DMS 273 (cell line): ENCODE results near the gene CSMD2.

Experiments used
- DNase-seq: peaks from one replicate; lab custom pipeline; 2025; ENCODE audit not compliant: unreplicated experiment; lab: John Stamatoyannopoulos, UW

The CSMD2 gene

DNA sequence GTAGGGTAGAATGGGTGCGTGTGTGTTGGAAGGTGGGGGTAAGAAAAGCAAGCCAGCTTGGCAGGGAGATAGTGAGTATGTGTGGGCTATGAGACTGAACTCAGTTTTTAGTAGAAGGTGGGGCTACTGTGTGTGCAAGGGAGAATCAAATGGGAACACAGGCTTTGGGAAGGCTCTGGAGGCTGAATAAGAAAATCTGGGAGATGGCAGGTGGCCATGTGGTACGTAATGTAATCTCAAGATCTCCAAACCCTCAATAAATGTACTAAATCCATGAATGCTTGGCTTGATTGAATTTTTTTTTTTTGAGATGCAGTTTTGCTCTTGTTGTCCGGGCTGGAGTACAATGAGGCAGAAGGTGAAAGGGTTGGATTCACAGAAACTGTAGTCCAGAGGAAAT, 696.1 kb downstream of the CSMD2 start:
- no peak for DNase-seq

DNA sequence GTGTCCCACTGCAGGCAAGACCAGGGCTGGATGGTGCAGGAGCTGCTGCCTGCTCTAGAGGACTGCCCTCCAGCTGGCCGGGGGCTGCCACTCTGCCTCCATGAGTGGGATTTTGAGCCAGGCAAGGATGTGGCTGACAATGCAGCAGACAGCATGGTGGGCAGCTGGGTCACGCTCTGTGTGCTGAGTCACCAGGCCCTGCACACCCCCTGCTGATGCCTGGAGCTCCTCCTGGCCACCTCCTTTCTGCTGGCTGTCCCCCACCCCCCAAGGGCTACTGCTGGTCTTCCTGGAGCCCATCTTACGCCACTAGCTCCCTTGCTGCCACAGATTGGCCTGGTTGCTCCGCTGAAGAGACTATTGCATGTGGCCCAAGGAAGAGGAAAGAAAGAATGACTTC, 696.5 kb downstream of the CSMD2 start:
- peak; percentile 15 for DNase-seq

DNA sequence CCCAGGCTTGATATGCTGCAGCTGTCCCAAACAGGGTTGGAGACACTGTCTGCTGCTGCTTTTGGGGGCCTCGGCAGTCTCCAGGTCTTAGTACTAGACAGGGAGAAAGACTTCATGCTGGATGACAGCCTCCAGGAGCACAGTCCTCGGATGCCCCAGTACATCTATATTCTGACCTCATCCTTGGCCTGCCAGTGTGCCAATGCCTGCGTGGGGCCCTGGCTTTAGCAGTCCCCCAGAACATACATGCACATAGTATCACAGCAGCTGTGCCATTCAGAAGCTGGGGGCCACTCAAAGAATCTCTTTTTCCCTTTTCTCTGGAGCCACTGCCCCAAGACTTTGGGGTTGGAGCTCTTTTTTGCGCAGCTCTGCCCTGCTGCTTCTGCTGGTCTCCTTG, 697.0 kb downstream of the CSMD2 start:
- DNase-seq, result no peak

DNA sequence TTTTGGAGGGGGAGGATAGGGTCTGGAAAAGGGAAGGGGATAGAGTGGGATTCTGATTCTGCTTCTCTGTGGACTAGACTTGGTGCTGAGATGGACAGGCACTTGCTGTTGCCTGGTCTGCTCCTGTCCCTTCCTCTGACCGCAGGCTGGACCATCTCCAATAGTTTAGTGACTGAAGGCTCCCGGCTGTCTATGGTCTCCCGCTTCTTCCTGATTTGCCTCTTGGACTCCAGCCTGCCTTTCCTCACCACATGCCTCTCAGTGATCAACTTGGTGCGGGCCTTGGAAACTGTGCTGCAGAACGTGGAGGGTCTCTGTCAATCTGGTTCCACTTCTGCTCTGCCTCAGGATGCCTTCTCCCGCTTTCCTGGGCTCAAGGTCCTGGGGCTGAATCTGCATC, 698.9 kb downstream of the CSMD2 start:
- no peak for DNase-seq

DNA sequence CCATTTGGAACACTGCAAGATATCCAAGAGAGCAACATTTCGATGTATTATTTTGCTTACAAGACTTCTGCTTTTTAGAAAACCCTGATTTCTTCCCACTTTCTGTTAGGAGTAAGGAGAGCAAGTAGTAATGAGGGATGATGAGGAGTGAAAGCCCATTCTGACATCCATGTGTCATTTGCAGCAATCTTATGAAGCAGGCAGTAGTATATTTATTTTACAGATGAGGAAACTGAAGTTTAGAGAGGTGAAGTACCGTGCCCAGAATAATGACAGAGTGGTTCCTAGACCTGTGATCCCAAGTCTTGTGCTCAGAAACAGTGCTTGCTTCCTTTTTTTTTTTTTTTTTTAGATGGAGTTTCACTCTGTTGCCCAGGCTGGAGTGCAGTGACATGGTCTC, 699.7 kb downstream of the CSMD2 start:
- DNase-seq, result no peak

DNA sequence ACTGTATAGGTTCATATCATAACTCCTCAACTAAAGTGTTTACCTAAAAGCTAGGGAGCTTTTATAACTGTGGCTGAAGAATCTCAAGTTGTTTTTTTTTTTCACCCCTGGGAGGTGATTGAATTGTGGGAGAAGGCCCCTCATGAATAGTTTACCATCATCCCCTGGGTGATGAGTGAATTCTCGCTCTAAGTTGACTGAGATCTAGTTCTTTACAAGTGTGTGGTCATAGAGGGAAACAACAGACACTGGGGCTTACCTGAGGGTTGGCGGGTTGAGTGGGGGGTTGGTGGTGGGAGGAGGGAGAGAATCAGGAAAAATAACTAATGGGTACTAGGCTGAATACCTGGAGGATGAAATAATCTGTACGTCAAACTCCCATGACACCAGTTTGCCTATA, 700.5 kb downstream of the CSMD2 start:
- DNase-seq, result no peak
